T47D (cell line): ENCODE data around the gene ZFYVE16.
A peak's percentile ranks its signal among the peaks of the same experiment; 100 is the strongest.
"Not testable (repeated sequence)": the region's sequence is repeated elsewhere in the genome, so short reads cannot be mapped to it uniquely, and the experiment has no call there.

Experiments used
- DNase-seq, 2 experiments: peaks; one replicate each; pipeline versions ENCODE4 v3.0.0 to v3.0.0-alpha.2; 2011 to 2012; ENCODE audit warnings: low read depth in 1 of 2, low spot score in 1 of 2
- JUND ChIP-seq: IDR thresholded peaks from 2 replicates; pipeline ENCODE4 v1.6.1; 2012; ENCODE audit warnings: low read depth
- in situ Hi-C: cut with HindIII; loops from 2 replicates; pipeline ENCODE4 v1.10.0; 2016; ENCODE audit warnings: low sequenced_read_pairs, low pct_unique_long_range_greater_than_20kb

Gene ZFYVE16

DNA sequence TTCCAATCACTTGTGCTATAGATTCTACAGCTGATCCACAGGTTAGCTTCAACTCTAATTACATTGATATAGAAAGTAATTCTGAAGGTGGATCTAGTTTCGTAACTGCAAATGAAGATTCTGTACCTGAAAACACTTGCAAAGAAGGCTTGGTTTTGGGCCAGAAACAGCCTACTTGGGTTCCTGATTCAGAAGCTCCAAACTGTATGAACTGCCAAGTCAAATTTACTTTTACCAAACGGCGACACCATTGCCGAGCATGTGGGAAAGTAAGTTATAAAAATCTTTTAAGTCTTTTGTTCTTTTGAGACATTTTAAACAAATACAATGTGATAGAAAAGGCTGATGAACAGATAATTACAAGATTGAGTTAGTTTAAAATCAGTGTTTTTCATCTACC, 30.9 kb downstream of the ZFYVE16 start:
- in situ Hi-C loops = no loop called here
- DNase-seq = no peak
- no peak for TF ChIP-seq JUND

GRCh38 chr5:80439213-80439612, 31.3 kb downstream of the ZFYVE16 start:
- no peak for TF ChIP-seq JUND
- in situ Hi-C loops = no loop called here

GRCh38 chr5:80442742-80443141, 34.9 kb downstream of the ZFYVE16 start:
- DNase-seq = no peak
- no peak for TF ChIP-seq JUND
- in situ Hi-C loops = no loop called here

More at GRCh38 chr5:80439213-80439612, 31.3 kb downstream of the ZFYVE16 start:
- DNase-seq = no peak

GRCh38 chr5:80453366-80453765, 45.5 kb downstream of the ZFYVE16 start:
- no peak for DNase-seq
- in situ Hi-C loops = no loop called here
- no peak for TF ChIP-seq JUND

GRCh38 chr5:80463269-80463668, 55.4 kb downstream of the ZFYVE16 start:
- no peak for DNase-seq
- TF ChIP-seq JUND = no peak
- in situ Hi-C loops = no loop called here

- peak in 1 of 2 experiments; percentile 79 for DNase-seq
- in situ Hi-C loops = no loop called here
- TF ChIP-seq JUND = no peak
These were observed 59.0 kb downstream of the ZFYVE16 start for GRCh38 chr5:80466669-80467485.

DNA sequence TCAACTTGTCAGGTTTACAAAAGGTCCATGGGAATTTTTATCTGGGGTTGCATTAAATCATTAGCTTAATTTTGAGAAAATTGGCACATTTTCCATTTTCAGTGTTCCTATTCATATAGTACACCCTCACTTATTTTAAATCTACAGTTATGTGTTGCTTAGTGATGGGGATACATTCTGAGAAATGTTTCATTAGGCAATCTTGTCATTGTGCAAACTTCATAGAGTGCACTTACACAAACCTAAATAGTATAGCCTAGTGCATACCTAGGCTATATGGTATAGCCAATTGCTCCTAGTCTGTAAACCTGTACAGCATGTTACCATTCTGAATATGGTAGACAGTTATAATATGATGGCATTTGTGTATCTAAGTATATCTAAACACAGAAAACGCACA, 60.3 kb downstream of the ZFYVE16 start:
- DNase-seq = no peak
- in situ Hi-C loops = no loop called here
- TF ChIP-seq JUND = no peak

- DNase-seq, in situ Hi-C loops: not testable (repeated sequence)
These were observed 62.8 kb downstream of the ZFYVE16 start for GRCh38 chr5:80470631-80471030.

GRCh38 chr5:80474929-80475328, 67.1 kb downstream of the ZFYVE16 start:
- TF ChIP-seq JUND = no peak
- in situ Hi-C loops = no loop called here
- DNase-seq = peak in 1 of 2 experiments; percentile 64

DNA sequence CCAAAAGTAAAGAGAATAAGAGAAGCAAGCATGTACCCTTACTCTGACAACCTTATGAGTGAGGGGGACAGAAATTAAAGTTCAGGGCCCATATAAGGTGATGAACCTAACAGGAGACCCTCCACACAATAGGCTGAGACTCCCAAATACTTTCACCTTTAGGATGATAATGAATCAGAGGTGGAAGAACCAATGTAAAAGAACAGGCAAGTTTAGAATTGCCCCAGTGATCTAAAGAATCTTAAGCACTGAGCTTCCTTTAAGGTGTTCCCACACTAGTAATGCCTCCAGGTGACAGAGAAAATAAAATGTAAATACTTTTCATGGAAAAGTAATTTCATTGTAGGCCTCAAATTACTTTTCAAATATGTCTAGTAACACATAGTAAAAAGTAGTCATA, 71.8 kb downstream of the ZFYVE16 start:
- peak in 1 of 2 experiments; percentile 45 for DNase-seq
- TF ChIP-seq JUND = no peak
- in situ Hi-C loops = no loop called here

GRCh38 chr5:80480354-80480753, 72.5 kb downstream of the ZFYVE16 start:
- in situ Hi-C loops = no loop called here
- TF ChIP-seq JUND = no peak
- no peak for DNase-seq

DNA sequence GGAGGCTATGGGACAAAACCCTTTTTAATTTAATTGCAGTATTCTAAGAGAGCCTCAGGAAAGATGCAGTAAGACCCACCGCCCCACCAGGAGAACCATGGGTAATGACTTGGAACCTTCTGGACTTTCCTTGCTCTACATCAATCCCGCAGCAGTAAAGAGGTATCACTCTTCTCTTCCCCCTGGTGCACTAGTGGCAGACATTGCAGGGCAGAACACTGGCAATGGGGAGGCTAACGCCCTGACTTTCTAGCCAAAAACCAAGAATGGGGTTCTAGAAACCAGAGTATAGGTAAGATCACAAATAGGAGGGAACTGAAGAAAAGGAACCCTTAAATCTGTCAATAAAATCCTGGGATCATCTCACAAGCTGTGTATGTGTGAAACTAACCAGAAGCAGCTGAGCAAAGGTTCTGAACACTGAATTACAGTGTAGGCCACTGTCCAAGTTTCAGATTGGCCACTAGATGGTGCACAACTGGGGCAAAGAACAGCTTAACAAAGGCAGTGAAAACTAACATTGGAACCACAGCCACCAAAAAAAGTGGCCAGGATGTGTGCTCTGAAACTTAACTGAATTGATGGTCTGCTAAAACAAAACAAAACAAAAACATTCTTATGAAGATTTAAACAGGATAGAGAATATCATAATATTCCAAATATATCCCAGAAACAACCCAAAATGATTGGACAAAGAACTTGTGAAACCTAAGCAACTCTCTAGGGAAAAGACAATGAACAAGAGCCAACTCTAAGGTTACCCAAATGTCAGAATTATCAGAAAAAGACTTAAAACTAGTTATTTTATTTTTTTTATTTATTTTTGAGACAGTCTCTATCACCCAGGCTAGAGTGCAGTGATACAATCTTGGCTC, 73.4 kb downstream of the ZFYVE16 start:
- in situ Hi-C loops = no loop called here
- peak in 1 of 2 experiments; percentile 84 for DNase-seq
- TF ChIP-seq JUND = no peak

DNA sequence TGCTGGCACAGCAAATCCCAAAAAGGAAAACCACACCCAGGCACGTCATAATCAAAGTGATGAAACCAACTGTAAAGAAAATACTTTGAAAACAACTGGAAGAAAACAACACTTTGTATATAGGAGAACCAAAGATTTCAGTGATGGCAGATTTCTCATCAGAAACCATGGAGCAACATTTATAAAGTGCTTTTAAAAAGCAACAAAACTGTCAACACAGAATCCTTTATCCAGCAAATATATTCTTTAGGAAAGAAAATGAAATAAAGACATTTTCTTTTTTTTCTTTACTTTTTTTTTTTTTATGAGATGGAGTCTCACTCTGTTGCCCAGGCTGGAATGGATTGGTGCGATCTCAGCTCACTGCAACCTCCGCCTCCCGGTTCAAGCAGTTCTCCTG, 74.7 kb downstream of the ZFYVE16 start:
- in situ Hi-C loops = no loop called here
- TF ChIP-seq JUND = no peak
- DNase-seq = no peak
